GM23338 (cell line): ENCODE results near the gene TRMT13. TPM values are rescaled to one million over a fixed set of nuclear protein-coding genes. Genes with fewer than 3 reads are reported as not detected.

ENCODE experiments used
- ATAC-seq: fragments of 200-7000 bp; cut with Tn5 transposase; 3 replicates; pipeline ENCODE4 v1.9.1; 2020
- DNase-seq: peaks from one replicate; pipeline ENCODE4 v3.0.0-alpha.2; 2015; ENCODE audit warnings: low spot score
- H2AFZ ChIP-seq: fragments of 200-600 bp; sonication (generic); 2 replicates; pipeline ENCODE4 v1.8.0; 2016; ENCODE audit warnings: antibody characterized with exemption, mild to moderate bottlenecking, moderate library complexity
- H3F3A ChIP-seq: fragments of 200-600 bp; sonication (generic); replicated peaks from 2 replicates; pipeline ENCODE4 v1.8.0; 2017; ENCODE audit warnings: antibody characterized with exemption, mixed run types, low read depth
- H3K27ac ChIP-seq: fragments of 200-600 bp; sonication (generic); 2 replicates; pipeline ENCODE4 v1.6.1; 2016; ENCODE audit warnings: low read depth
- H3K27me3 ChIP-seq: fragments of 200-600 bp; sonication (generic); 2 replicates; pipeline ENCODE4 v1.8.0; 2016; ENCODE audit warnings: mild to moderate bottlenecking, mixed run types, moderate library complexity; ENCODE audit not compliant: insufficient read depth
- H3K36me3 ChIP-seq: fragments of 200-600 bp; sonication (generic); 2 replicates; pipeline ENCODE4 v1.8.0; 2016; ENCODE audit warnings: mild to moderate bottlenecking; ENCODE audit not compliant: insufficient read depth
- H3K4me1 ChIP-seq: fragments of 200-600 bp; sonication (generic); 2 replicates; pipeline ENCODE4 v1.8.0; 2016; ENCODE audit warnings: mild to moderate bottlenecking, moderate library complexity; ENCODE audit not compliant: insufficient read depth
- H3K4me2 ChIP-seq: fragments of 200-600 bp; sonication (generic); 2 replicates; pipeline ENCODE4 v1.7.1; 2017; ENCODE audit warnings: mixed run types
- H3K4me3 ChIP-seq: fragments of 200-600 bp; sonication (generic); 2 replicates; pipeline ENCODE4 v1.6.1; 2016; ENCODE audit warnings: mixed run types
- H3K79me2 ChIP-seq: fragments of 200-600 bp; sonication (generic); replicated peaks from 2 replicates; pipeline ENCODE4 v1.8.0; 2017; ENCODE audit warnings: mild to moderate bottlenecking; ENCODE audit not compliant: insufficient read depth
- H3K9me2 ChIP-seq: fragments of 200-600 bp; sonication (generic); 2 replicates; pipeline ENCODE4 v1.8.0; 2017; ENCODE audit not compliant: insufficient read depth
- H4K20me1 ChIP-seq: fragments of 200-600 bp; sonication (generic); replicated peaks from 2 replicates; pipeline ENCODE4 v1.8.0; 2017; ENCODE audit warnings: mild to moderate bottlenecking; ENCODE audit not compliant: insufficient read depth
- H3K27ac Mint-ChIP-seq: 2 replicates; pipeline ENCODE4 v1.8.0; 2020; ENCODE audit warnings: inconsistent platforms, mild to moderate bottlenecking, moderate library complexity, mixed read lengths
- H3K27me3 Mint-ChIP-seq: 3 replicates; pipeline ENCODE4 v1.8.0; 2022; ENCODE audit warnings: low read depth, mild to moderate bottlenecking, moderate library complexity, mixed read lengths, inconsistent platforms; ENCODE audit not compliant: insufficient read depth, poor library complexity
- H3K36me3 Mint-ChIP-seq: 3 replicates; pipeline ENCODE4 v1.8.0; 2021; ENCODE audit warnings: low read depth, mild to moderate bottlenecking, inconsistent platforms, moderate library complexity, mixed read lengths
- H3K4me1 Mint-ChIP-seq: 3 replicates; pipeline ENCODE4 v1.8.0; 2020; ENCODE audit warnings: mild to moderate bottlenecking, inconsistent platforms, mixed read lengths
- H3K4me3 Mint-ChIP-seq: 3 replicates; pipeline ENCODE4 v1.8.0; 2021; ENCODE audit warnings: moderate library complexity, mild to moderate bottlenecking, inconsistent platforms, mixed read lengths
- H3K9me3 Mint-ChIP-seq: 3 replicates; pipeline ENCODE4 v1.8.0; 2020; ENCODE audit warnings: moderate library complexity, mild to moderate bottlenecking, inconsistent platforms, mixed read lengths
- CREB1 ChIP-seq: fragments of 250-450 bp; sonication (Bioruptor Pico); IDR thresholded peaks from 2 replicates; pipeline ENCODE4 v1.5.0; 2020; ENCODE audit warnings: low read depth, mild to moderate bottlenecking, moderate library complexity
- EZH2 ChIP-seq: fragments of 200-600 bp; sonication (generic); IDR thresholded peaks from one replicate; pipeline ENCODE4 v1.8.0; 2017; ENCODE audit warnings: antibody characterized with exemption, mild to moderate bottlenecking, low read depth; ENCODE audit not compliant: unreplicated experiment
- EZH2phosphoT487 ChIP-seq: fragments of 200-600 bp; sonication (generic); IDR thresholded peaks from one replicate; pipeline ENCODE4 v1.8.1; 2018; ENCODE audit warnings: antibody characterized with exemption; ENCODE audit not compliant: unreplicated experiment
- JUNB ChIP-seq: IDR thresholded peaks from one replicate; pipeline ENCODE4 v1.6.1; 2016; ENCODE audit warnings: antibody characterized with exemption; ENCODE audit not compliant: unreplicated experiment
- NANOG ChIP-seq: IDR thresholded peaks from 2 replicates; pipeline ENCODE4 v1.6.1; 2016; ENCODE audit warnings: antibody characterized with exemption, borderline replicate concordance
- POLR2AphosphoS5 ChIP-seq: IDR thresholded peaks from 2 replicates; pipeline ENCODE4 v1.6.1; 2016; ENCODE audit warnings: antibody characterized with exemption, low read depth
- STAT1 ChIP-seq: IDR thresholded peaks from one replicate; pipeline ENCODE4 v1.6.1; 2016; ENCODE audit warnings: antibody characterized with exemption; ENCODE audit not compliant: unreplicated experiment
- ZNF114 ChIP-seq: fragments of 250-450 bp; sonication (Bioruptor Pico); IDR thresholded peaks from 2 replicates; pipeline ENCODE4 v1.5.0; 2020; ENCODE audit warnings: mild to moderate bottlenecking, moderate library complexity
- ZNF331 ChIP-seq: fragments of 250-450 bp; sonication (Bioruptor Pico); IDR thresholded peaks from 2 replicates; pipeline ENCODE4 v1.5.0; 2020; ENCODE audit warnings: low read depth, mild to moderate bottlenecking, moderate library complexity
- polyA plus RNA-seq: library from polyadenylated mRNA; unstranded; fragments of >200 nt; fragmentation: Nextera tagmentation; extraction: Ambion mirVana; gene quantifications from 2 replicates; pipeline ENCODE4 v1.2.1, GENCODE V29; 2016
- total RNA-seq: library from RNA; depleted of rRNA; stranded (reverse); fragments of >200 nt; shearing (Covaris generic); gene quantifications from 2 replicates; pipeline ENCODE4 v1.2.3, GENCODE V29; 2014
- TF ChIP-seq, protein P1 (sequence below): IDR thresholded peaks from one replicate; pipeline ENCODE4 v1.6.1; 2018; ENCODE audit warnings: antibody characterized with exemption; ENCODE audit not compliant: unreplicated experiment
- TF ChIP-seq, protein P2 (sequence below): fragments of 250-450 bp; sonication (Bioruptor Pico); IDR thresholded peaks from 2 replicates; pipeline ENCODE4 v1.5.0; 2020; ENCODE audit warnings: mild to moderate bottlenecking, moderate library complexity
- TF ChIP-seq, protein P3 (sequence below): IDR thresholded peaks from 2 replicates; pipeline ENCODE4 v1.6.1; 2016; ENCODE audit warnings: antibody characterized with exemption
- TF ChIP-seq, protein P4 (sequence below), 2 experiments: fragments of 200-600 bp in 1 of 2; sonication (generic) in 1 of 2; conservative IDR thresholded peaks; 2 replicates each; pipeline versions ENCODE4 v1.5.1 to v1.6.1; 2016 to 2017; ENCODE audit warnings: antibody characterized with exemption in 2 of 2, low read depth in 2 of 2, mild to moderate bottlenecking in 2 of 2, moderate library complexity in 1 of 2

TRMT13 gene
- total and polyA plus RNA-seq, 2 experiments from 2014 or later, result 14.5 to 22.8 TPM

DNA sequence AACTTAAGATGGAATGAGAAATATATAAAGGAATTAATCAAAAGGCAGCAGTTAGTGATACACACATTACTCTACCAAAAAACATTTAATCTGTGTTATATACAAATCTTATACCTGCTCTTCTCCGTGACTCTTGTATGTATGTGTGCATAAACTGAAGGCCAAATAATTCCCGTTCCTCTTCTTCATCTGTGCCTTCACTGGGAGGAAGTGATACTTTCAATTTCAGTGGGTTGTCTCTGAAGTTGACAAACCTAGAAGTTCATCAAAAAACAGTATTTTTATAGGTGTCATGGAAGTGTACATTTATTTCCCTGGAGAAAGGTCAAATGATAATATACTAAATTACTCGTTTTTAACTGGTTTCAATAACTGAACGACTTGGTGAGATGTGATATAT, 19.3 kb downstream of the TRMT13 start:
- Mint-ChIP-seq H3K4me3 (no peak overlapping the region), H3K9me3 (no peaks in the 10 kb centered on the region; the same call in 2 of the 3 replicates), H3K27ac (no peak overlapping the region), H3K27me3 (peaks cover 4% of the 10 kb centered on the region), H3K4me1 (peaks cover 10% of the 10 kb centered on the region), H3K36me3 (peaks cover 7% of the 10 kb centered on the region)
- no peaks in the 10 kb centered on the region for H3K27me3 ChIP-seq
- H3K36me3 ChIP-seq, result no peaks in the 10 kb centered on the region; the same call in 1 of the 2 replicates
- H4K20me1 ChIP-seq, result no peaks in the 10 kb centered on the region
- TF ChIP-seq NANOG, result no peak
- TF ChIP-seq, protein P1, sequence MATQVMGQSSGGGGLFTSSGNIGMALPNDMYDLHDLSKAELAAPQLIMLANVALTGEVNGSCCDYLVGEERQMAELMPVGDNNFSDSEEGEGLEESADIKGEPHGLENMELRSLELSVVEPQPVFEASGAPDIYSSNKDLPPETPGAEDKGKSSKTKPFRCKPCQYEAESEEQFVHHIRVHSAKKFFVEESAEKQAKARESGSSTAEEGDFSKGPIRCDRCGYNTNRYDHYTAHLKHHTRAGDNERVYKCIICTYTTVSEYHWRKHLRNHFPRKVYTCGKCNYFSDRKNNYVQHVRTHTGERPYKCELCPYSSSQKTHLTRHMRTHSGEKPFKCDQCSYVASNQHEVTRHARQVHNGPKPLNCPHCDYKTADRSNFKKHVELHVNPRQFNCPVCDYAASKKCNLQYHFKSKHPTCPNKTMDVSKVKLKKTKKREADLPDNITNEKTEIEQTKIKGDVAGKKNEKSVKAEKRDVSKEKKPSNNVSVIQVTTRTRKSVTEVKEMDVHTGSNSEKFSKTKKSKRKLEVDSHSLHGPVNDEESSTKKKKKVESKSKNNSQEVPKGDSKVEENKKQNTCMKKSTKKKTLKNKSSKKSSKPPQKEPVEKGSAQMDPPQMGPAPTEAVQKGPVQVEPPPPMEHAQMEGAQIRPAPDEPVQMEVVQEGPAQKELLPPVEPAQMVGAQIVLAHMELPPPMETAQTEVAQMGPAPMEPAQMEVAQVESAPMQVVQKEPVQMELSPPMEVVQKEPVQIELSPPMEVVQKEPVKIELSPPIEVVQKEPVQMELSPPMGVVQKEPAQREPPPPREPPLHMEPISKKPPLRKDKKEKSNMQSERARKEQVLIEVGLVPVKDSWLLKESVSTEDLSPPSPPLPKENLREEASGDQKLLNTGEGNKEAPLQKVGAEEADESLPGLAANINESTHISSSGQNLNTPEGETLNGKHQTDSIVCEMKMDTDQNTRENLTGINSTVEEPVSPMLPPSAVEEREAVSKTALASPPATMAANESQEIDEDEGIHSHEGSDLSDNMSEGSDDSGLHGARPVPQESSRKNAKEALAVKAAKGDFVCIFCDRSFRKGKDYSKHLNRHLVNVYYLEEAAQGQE, result no peak
- no peak for TF ChIP-seq ZNF331 (CRISPR knock-in tag)
- TF ChIP-seq, protein P2, sequence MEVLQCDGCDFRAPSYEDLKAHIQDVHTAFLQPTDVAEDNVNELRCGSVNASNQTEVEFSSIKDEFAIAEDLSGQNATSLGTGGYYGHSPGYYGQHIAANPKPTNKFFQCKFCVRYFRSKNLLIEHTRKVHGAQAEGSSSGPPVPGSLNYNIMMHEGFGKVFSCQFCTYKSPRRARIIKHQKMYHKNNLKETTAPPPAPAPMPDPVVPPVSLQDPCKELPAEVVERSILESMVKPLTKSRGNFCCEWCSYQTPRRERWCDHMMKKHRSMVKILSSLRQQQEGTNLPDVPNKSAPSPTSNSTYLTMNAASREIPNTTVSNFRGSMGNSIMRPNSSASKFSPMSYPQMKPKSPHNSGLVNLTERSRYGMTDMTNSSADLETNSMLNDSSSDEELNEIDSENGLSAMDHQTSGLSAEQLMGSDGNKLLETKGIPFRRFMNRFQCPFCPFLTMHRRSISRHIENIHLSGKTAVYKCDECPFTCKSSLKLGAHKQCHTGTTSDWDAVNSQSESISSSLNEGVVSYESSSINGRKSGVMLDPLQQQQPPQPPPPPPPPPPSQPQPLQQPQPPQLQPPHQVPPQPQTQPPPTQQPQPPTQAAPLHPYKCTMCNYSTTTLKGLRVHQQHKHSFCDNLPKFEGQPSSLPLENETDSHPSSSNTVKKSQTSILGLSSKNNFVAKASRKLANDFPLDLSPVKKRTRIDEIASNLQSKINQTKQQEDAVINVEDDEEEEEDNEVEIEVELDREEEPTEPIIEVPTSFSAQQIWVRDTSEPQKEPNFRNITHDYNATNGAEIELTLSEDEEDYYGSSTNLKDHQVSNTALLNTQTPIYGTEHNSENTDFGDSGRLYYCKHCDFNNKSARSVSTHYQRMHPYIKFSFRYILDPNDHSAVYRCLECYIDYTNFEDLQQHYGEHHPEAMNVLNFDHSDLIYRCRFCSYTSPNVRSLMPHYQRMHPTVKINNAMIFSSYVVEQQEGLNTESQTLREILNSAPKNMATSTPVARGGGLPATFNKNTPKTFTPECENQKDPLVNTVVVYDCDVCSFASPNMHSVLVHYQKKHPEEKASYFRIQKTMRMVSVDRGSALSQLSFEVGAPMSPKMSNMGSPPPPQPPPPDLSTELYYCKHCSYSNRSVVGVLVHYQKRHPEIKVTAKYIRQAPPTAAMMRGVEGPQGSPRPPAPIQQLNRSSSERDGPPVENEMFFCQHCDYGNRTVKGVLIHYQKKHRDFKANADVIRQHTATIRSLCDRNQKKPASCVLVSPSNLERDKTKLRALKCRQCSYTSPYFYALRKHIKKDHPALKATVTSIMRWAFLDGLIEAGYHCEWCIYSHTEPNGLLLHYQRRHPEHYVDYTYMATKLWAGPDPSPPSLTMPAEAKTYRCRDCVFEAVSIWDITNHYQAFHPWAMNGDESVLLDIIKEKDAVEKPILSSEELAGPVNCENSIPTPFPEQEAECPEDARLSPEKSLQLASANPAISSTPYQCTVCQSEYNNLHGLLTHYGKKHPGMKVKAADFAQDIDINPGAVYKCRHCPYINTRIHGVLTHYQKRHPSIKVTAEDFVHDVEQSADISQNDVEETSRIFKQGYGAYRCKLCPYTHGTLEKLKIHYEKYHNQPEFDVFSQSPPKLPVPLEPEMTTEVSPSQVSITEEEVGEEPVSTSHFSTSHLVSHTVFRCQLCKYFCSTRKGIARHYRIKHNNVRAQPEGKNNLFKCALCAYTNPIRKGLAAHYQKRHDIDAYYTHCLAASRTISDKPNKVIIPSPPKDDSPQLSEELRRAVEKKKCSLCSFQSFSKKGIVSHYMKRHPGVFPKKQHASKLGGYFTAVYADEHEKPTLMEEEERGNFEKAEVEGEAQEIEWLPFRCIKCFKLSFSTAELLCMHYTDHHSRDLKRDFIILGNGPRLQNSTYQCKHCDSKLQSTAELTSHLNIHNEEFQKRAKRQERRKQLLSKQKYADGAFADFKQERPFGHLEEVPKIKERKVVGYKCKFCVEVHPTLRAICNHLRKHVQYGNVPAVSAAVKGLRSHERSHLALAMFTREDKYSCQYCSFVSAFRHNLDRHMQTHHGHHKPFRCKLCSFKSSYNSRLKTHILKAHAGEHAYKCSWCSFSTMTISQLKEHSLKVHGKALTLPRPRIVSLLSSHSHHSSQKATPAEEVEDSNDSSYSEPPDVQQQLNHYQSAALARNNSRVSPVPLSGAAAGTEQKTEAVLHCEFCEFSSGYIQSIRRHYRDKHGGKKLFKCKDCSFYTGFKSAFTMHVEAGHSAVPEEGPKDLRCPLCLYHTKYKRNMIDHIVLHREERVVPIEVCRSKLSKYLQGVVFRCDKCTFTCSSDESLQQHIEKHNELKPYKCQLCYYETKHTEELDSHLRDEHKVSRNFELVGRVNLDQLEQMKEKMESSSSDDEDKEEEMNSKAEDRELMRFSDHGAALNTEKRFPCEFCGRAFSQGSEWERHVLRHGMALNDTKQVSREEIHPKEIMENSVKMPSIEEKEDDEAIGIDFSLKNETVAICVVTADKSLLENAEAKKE (CRISPR knock-in tag), result no peak
- TF ChIP-seq, protein P3, sequence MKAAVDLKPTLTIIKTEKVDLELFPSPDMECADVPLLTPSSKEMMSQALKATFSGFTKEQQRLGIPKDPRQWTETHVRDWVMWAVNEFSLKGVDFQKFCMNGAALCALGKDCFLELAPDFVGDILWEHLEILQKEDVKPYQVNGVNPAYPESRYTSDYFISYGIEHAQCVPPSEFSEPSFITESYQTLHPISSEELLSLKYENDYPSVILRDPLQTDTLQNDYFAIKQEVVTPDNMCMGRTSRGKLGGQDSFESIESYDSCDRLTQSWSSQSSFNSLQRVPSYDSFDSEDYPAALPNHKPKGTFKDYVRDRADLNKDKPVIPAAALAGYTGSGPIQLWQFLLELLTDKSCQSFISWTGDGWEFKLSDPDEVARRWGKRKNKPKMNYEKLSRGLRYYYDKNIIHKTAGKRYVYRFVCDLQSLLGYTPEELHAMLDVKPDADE, result no peak
- TF ChIP-seq EZH2, result no peak
- no peak for TF ChIP-seq ZNF114 (CRISPR knock-in tag)
- no peak for TF ChIP-seq CREB1 (CRISPR knock-in tag)
- TF ChIP-seq JUNB, result no peak
- TF ChIP-seq, protein P4, sequence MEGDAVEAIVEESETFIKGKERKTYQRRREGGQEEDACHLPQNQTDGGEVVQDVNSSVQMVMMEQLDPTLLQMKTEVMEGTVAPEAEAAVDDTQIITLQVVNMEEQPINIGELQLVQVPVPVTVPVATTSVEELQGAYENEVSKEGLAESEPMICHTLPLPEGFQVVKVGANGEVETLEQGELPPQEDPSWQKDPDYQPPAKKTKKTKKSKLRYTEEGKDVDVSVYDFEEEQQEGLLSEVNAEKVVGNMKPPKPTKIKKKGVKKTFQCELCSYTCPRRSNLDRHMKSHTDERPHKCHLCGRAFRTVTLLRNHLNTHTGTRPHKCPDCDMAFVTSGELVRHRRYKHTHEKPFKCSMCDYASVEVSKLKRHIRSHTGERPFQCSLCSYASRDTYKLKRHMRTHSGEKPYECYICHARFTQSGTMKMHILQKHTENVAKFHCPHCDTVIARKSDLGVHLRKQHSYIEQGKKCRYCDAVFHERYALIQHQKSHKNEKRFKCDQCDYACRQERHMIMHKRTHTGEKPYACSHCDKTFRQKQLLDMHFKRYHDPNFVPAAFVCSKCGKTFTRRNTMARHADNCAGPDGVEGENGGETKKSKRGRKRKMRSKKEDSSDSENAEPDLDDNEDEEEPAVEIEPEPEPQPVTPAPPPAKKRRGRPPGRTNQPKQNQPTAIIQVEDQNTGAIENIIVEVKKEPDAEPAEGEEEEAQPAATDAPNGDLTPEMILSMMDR (conservative IDR thresholded peaks at IDR 0.05; ENCODE audit: low read depth in 2 of 2), result no peak
- no peak for TF ChIP-seq POLR2AphosphoS5
- TF ChIP-seq EZH2phosphoT487, result no peak
- TF ChIP-seq STAT1, result no peak
- no peaks in the 10 kb centered on the region for H3F3A ChIP-seq
- no peak overlapping the region for H3K4me3 ChIP-seq
- no peak overlapping the region for H2AFZ ChIP-seq
- no peaks in the 10 kb centered on the region for H3K9me2 ChIP-seq
- H3K79me2 ChIP-seq, result no peaks in the 10 kb centered on the region
- no peak overlapping the region for H3K4me2 ChIP-seq
- H3K4me1 ChIP-seq, result peaks cover 4% of the 10 kb centered on the region
- no peak overlapping the region for H3K27ac ChIP-seq
- DNase-seq (no peak), ATAC-seq (no peak)
